ENCODE measurements around the gene IL1R1.
"Not testable (repeated sequence)": the region's sequence is repeated elsewhere in the genome, so short reads cannot be mapped to it uniquely, and the experiment has no call there.

IL1R1 gene

DNA sequence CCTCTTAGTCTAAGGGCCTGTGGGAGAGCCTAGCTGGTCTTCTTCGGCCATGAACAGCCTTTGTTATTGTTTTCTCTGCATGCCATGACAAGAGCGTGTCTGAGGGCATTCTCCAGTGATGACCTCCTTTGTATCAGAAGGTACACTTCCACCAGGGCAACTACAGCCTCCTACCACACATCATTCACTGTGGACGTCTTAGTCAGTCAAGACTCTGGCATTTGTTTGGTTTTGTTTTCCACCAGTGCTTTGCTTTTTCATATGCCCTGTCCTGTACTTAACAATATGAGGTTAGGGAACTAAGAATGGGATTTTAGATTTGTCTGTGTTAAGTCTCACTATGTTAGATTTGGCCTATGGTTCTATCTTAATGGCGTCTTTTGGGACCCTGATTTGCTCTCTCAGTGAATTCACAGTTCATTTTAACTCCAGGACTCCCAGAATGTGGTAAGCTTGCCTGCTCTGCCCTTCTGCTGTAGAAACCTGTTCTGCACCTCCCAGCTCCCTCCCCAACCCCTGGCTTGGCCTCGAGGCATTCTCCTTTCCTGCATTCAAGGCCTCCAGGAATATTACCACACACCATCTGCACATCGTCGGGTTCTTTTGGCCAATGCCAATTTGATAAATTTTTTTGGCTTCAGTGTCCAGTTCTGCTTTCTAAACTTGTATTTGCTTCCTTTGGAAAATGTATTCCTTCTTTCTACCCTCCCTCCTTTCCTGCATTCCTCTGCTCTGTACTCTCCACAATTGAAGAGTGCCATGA, 42.8 kb upstream of the IL1R1 start:
- no peak for DNase-seq (ENCODE audit: low read depth)
- TF ChIP-seq POLR2A (IDR thresholded peaks at IDR 0.05; ENCODE audit: extremely low read depth, insufficient read length) (no peak), MYC (IDR thresholded peaks at IDR 0.05; ENCODE audit: low read depth, low read length) (no peak)
- TF ChIP-seq, protein P1, sequence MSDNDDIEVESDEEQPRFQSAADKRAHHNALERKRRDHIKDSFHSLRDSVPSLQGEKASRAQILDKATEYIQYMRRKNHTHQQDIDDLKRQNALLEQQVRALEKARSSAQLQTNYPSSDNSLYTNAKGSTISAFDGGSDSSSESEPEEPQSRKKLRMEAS (IDR thresholded peaks at IDR 0.05; ENCODE audit: low read depth, low read length) = no peak
- TF ChIP-seq, protein P2, sequence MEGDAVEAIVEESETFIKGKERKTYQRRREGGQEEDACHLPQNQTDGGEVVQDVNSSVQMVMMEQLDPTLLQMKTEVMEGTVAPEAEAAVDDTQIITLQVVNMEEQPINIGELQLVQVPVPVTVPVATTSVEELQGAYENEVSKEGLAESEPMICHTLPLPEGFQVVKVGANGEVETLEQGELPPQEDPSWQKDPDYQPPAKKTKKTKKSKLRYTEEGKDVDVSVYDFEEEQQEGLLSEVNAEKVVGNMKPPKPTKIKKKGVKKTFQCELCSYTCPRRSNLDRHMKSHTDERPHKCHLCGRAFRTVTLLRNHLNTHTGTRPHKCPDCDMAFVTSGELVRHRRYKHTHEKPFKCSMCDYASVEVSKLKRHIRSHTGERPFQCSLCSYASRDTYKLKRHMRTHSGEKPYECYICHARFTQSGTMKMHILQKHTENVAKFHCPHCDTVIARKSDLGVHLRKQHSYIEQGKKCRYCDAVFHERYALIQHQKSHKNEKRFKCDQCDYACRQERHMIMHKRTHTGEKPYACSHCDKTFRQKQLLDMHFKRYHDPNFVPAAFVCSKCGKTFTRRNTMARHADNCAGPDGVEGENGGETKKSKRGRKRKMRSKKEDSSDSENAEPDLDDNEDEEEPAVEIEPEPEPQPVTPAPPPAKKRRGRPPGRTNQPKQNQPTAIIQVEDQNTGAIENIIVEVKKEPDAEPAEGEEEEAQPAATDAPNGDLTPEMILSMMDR (IDR thresholded peaks at IDR 0.05; ENCODE audit: low read depth, low read length) = no peak
- no peak overlapping the region for H3K4me3 ChIP-seq (ENCODE audit: low read depth, low read length)

DNA sequence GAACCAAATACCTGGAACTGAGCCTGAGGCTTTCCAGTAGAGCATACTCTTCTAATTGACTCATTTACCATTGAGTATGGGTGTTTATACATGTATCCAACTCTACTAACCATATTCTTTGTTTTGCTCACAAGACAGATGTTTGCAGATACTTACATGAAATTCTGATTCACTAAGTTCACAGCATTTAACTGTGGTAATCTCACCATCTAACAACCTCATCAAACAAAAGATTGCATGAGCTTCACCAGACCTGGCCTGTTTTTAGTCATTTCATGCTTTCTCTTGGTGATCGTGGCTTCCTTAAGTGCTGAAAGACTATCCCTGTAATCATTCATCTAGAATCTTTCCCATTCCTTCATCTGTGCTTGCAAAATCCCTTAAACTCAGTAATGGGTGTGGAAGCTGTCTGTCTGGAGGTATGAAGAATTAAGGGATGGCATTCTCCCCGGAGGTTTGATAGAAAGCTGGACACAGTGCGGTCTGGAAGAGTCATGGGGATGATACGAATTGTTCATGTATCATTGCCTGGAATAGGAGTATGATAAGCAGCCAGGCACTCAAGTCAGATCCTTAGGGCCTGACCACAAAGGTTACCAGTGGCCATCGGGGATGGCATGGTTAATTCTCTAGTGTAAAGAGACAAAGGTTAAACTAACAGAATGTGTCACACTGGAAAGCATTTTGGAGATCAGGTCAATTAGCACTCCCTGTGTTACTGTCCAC, 42.0 kb upstream of the IL1R1 start:
- H3K4me3 ChIP-seq (ENCODE audit: low read depth, low read length) = no peak overlapping the region
- no peak for DNase-seq (ENCODE audit: low read depth)
- TF ChIP-seq POLR2A (IDR thresholded peaks at IDR 0.05; ENCODE audit: extremely low read depth, insufficient read length) = no peak
- TF ChIP-seq, protein P1 (IDR thresholded peaks at IDR 0.05; ENCODE audit: low read depth, low read length) = no peak
- TF ChIP-seq, protein P2 (IDR thresholded peaks at IDR 0.05; ENCODE audit: low read depth, low read length) = no peak
- TF ChIP-seq MYC (IDR thresholded peaks at IDR 0.05; ENCODE audit: low read depth, low read length) = no peak

DNA sequence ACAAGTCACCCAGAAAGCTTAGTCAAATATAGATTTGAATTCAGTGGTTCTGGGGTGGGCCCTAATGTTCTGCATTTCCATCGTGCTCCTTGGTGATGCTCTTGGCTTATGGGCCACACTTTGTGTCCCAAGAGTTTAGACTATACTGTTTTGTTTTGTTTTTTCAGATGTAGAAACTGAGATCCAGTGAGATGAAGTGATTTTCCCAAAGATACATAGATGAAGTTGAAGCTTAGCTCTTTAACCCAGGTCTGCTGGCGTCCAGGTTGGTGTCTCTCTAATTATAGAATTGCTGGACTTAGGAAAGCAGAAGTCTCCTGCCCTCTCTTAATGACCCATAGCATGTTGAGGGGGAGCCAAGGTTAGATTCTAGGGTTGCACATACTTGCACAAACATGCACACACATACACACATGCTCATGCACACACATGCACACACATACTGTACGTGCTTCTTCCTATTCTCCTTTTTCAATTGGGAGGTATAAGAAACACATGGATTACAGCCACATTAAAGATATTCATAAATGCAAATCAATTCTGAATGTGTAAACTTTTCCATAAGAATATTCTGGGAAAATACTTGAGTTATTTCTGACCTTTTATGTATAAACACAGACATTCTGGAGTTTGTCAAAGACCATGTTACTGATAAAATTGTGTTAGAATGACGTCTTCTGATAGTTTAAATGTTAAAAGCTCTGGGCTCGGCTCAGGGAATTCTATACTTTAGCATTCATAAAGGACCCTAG, 41.3 kb upstream of the IL1R1 start:
- TF ChIP-seq MYC (IDR thresholded peaks at IDR 0.05; ENCODE audit: low read depth, low read length) (no peak), POLR2A (IDR thresholded peaks at IDR 0.05; ENCODE audit: extremely low read depth, insufficient read length) (no peak)
- TF ChIP-seq, protein P2 (IDR thresholded peaks at IDR 0.05; ENCODE audit: low read depth, low read length) = no peak
- TF ChIP-seq, protein P1 (IDR thresholded peaks at IDR 0.05; ENCODE audit: low read depth, low read length) = no peak
- DNase-seq (ENCODE audit: low read depth) = no peak

DNA sequence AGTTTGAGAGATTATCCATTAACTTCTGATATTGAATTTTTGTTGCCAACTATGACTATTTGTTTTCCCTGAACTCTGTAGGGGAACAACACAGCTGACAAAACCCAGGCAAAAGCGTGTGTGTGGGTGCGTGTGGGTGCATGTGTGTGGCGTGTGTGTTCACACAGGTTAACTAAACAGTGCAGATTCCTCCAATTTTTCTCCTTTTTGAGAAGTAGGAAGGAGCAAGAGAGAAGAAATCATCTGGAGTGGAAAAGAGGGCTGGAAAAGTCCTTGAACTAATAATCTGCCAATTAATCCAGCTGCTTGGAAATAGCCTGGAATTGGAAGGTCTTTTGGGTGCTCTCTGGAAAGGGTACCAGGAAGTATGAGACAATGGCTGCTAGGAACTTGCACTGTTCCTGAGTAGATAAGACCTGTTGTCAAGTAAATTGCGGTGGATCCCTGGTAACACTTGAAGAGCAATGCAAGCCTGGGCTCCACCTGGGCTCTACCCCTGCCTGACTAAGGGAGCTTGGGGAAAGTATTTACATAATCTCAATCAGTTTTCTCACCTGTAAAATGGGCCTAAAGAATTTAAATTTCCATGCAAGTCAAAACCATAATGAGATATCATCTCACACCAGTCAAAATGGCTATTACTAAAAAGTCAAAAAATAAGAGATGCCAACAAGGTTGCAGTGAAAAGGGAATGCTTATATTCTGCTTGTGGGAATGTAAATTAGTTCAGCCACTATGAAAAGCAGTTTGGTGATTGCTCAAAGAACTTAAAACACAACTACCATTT, 40.5 kb upstream of the IL1R1 start:
- DNase-seq (ENCODE audit: low read depth) = no peak
- H3K4me3 ChIP-seq (ENCODE audit: low read depth, low read length) = no peak overlapping the region
- no peak for TF ChIP-seq POLR2A (IDR thresholded peaks at IDR 0.05; ENCODE audit: extremely low read depth, insufficient read length)
- TF ChIP-seq, protein P2 (IDR thresholded peaks at IDR 0.05; ENCODE audit: low read depth, low read length) = no peak
- no peak for TF ChIP-seq MYC (IDR thresholded peaks at IDR 0.05; ENCODE audit: low read depth, low read length)
- TF ChIP-seq, protein P1 (IDR thresholded peaks at IDR 0.05; ENCODE audit: low read depth, low read length) = no peak

More for the DNA sequence above, 41.3 kb upstream of the IL1R1 start:
- H3K4me3 ChIP-seq (ENCODE audit: low read depth, low read length) = no peak overlapping the region

DNA sequence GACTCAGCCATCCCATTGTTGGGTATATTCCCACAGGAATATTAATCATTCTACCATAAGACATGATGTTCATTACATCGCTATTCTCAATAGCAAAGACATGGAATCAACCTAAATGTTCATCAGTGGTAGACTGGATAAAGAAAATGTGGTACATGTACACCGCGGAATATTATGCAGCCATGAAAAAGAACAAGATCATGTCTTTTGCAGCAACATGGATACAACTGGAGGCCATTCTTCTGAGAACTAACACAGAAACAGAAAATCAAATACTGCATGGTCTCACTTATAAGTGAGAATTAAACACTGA, 40.0 kb upstream of the IL1R1 start:
- H3K4me3 ChIP-seq (ENCODE audit: low read depth, low read length); DNase-seq (ENCODE audit: low read depth): not testable (repeated sequence)
